K562 (cell line): ENCODE data around the gene ITPR2. TPM values are rescaled to one million over a fixed set of nuclear protein-coding genes. Genes with fewer than 3 reads are reported as not detected.

ENCODE experiments used
- ATAC-seq: fragments of 200-7000 bp; cut with Tn5 transposase; 3 replicates; pipeline ENCODE4 v1.9.1; 2020; ENCODE audit warnings: moderate library complexity
- BruUV-seq: library from RNA; stranded (reverse); fragments of 400-500 nt; replicated peaks from 2 replicates; lab custom pipeline; 2021; lab: Mats Ljungman, UMichigan
- CTCF ChIA-PET: fragments of 300-600 bp; formaldehyde crosslinking; extraction: SDS; loops from one replicate; lab custom pipeline; 2021; ENCODE audit warnings: low intra/inter-chr PET ratio; lab: Yijun Ruan, JAX
- POLR2A ChIA-PET: fragments of 300-600, 350-650 bp; sonication (Branson Sonifier 250); formaldehyde crosslinking; extraction: SDS; loops from one replicate; lab custom pipeline; 2021; ENCODE audit warnings: antibody characterized with exemption, inconsistent platforms; lab: Yijun Ruan, JAX
- DNase-seq, 4 experiments: peaks; one replicate each; pipeline versions ENCODE4 v3.0.0 to v3.0.0-alpha.2; 2011 to 2018; ENCODE audit warnings: low spot score in 3 of 4, mixed read lengths in 3 of 4; ENCODE audit errors: extremely low read depth in 1 of 4
- FAIRE-seq: peaks from 2 replicates; lab custom pipeline; 2011; peaks lifted over from hg19 to GRCh38; lab: Jason Lieb, UNC
- H2AFZ ChIP-seq: 2 replicates; pipeline ENCODE4 v1.6.0; 2011; ENCODE audit warnings: low read depth, low read length, control low read depth, inconsistent platforms
- H3K27ac ChIP-seq: fragments of 200-600 bp; 3 replicates; pipeline ENCODE4 v1.8.0; 2011; ENCODE audit warnings: low read depth, mild to moderate bottlenecking, control low read depth, inconsistent platforms, low read length, moderate library complexity, mixed read lengths; ENCODE audit errors: extremely low read depth
- H3K27me3 ChIP-seq, 2 experiments: fragments of 300-600 bp in 1 of 2; 2 replicates in 1 of 2; 3 replicates in 1 of 2; pipeline versions ENCODE4 v1.6.0 to v1.8.0; 2011; ENCODE audit warnings: inconsistent platforms in 2 of 2, low read length in 2 of 2, mild to moderate bottlenecking in 1 of 2, mixed read lengths in 1 of 2, moderate library complexity in 1 of 2; ENCODE audit not compliant: control insufficient read depth in 2 of 2, insufficient read depth in 2 of 2
- H3K36me3 ChIP-seq: fragments of 300-600 bp; 3 replicates; pipeline ENCODE4 v1.8.0; 2011; ENCODE audit warnings: mild to moderate bottlenecking, low read length, inconsistent platforms; ENCODE audit not compliant: control insufficient read depth, insufficient read depth
- H3K4me1 ChIP-seq, 2 experiments: fragments of 200-600 bp in 1 of 2; replicated peaks in 1 of 2; 2 replicates in 1 of 2; 3 replicates in 1 of 2; pipeline versions ENCODE4 v1.5.1 to v1.8.0; 2011; ENCODE audit warnings: inconsistent platforms in 2 of 2, low read length in 2 of 2, mild to moderate bottlenecking in 1 of 2, mixed read lengths in 1 of 2, moderate library complexity in 1 of 2; ENCODE audit not compliant: control insufficient read depth in 2 of 2, insufficient read depth in 2 of 2
- H3K4me2 ChIP-seq: 2 replicates; pipeline ENCODE4 v1.6.1; 2011; ENCODE audit warnings: low read length, control low read depth, inconsistent platforms, mixed read lengths; ENCODE audit not compliant: insufficient read depth
- H3K4me3 ChIP-seq: fragments of 200-600 bp; sonication (generic), shearing (Covaris generic); 2 replicates; pipeline ENCODE4 v1.5.1; 2016; ENCODE audit warnings: control low read depth, inconsistent platforms
- H3K79me2 ChIP-seq: fragments of 200-600 bp; 3 replicates; pipeline ENCODE4 v1.8.0; 2011; ENCODE audit warnings: low read length, inconsistent platforms; ENCODE audit not compliant: control insufficient read depth, insufficient read depth
- H3K9ac ChIP-seq, 2 experiments: 2 replicates each; pipeline versions ENCODE4 v1.6.0 to v1.6.1; 2011; ENCODE audit warnings: low read depth in 2 of 2, low read length in 2 of 2, control low read depth in 1 of 2, inconsistent platforms in 1 of 2, mild to moderate bottlenecking in 1 of 2, mixed read lengths in 1 of 2; ENCODE audit not compliant: insufficient read depth in 1 of 2
- H3K9me1 ChIP-seq: one replicate; pipeline ENCODE4 v1.6.0; 2011; ENCODE audit warnings: inconsistent platforms, mild to moderate bottlenecking, low read length, moderate library complexity; ENCODE audit not compliant: control insufficient read depth, insufficient read depth
- H3K9me3 ChIP-seq: replicated peaks from 2 replicates; pipeline ENCODE4 v1.5.1; 2011; ENCODE audit warnings: low read depth, low read length, inconsistent platforms; ENCODE audit not compliant: control insufficient read depth, insufficient read depth
- H4K20me1 ChIP-seq: replicated peaks from 2 replicates; pipeline ENCODE4 v1.6.1; 2011; ENCODE audit warnings: low read length, inconsistent platforms, mixed read lengths; ENCODE audit not compliant: control insufficient read depth, insufficient read depth
- ARHGAP35 ChIP-seq: fragments of 450-650 bp; IDR thresholded peaks from 2 replicates; pipeline ENCODE4 v1.6.1; 2018; ENCODE audit not compliant: partially characterized antibody
- DEAF1 ChIP-seq: fragments of 450-650 bp; formaldehyde crosslinking; IDR thresholded peaks from 2 replicates; pipeline ENCODE4 v1.4.0; 2020; ENCODE audit warnings: mild to moderate bottlenecking, moderate library complexity
- FOXK2 ChIP-seq, 2 experiments: fragments of 450-650 bp; IDR thresholded peaks in 1 of 2; conservative IDR thresholded peaks in 1 of 2; 2 replicates each; pipeline ENCODE4 v1.6.1; 2016; ENCODE audit warnings: low read depth in 2 of 2, mild to moderate bottlenecking in 1 of 2
- GTF2A2 ChIP-seq: IDR thresholded peaks from 2 replicates; pipeline ENCODE4 v1.6.1; 2016; ENCODE audit warnings: mild to moderate bottlenecking, missing genetic modification characterization, missing compliant biosample characterization
- SMARCA4 ChIP-seq: fragments of 450-650 bp; IDR thresholded peaks from 2 replicates; pipeline ENCODE4 v1.6.1; 2016
- TFAP4 ChIP-seq: sonication (generic); formaldehyde crosslinking; IDR thresholded peaks from 2 replicates; pipeline ENCODE4 v1.8.0; 2022; ENCODE audit warnings: missing genetic modification reagents, mild to moderate bottlenecking, moderate library complexity, borderline replicate concordance
- ZNF436 ChIP-seq: fragments of 250-450, 450-650 bp; sonication (Bioruptor Pico); formaldehyde crosslinking; IDR thresholded peaks from 2 replicates; pipeline ENCODE4 v1.7.0; 2020; ENCODE audit warnings: mild to moderate bottlenecking
- ZNF518B ChIP-seq: fragments of 250-450 bp; sonication (Bioruptor Pico); IDR thresholded peaks from 2 replicates; pipeline ENCODE4 v1.5.0; 2021; ENCODE audit warnings: mild to moderate bottlenecking, moderate library complexity
- ZNF780A ChIP-seq: fragments of 250-450 bp; sonication (Bioruptor Pico); IDR thresholded peaks from 2 replicates; pipeline ENCODE4 v1.5.0; 2021; ENCODE audit warnings: mild to moderate bottlenecking
- ZSCAN29 ChIP-seq: fragments of 450-650 bp; IDR thresholded peaks from 2 replicates; pipeline ENCODE4 v1.6.1; 2017
- WGBS: fragments of 100-300 bp; shearing (Covaris generic); methylation state at CpG from one replicate; pipeline ENCODE4 v1.1.6; 2016; ENCODE audit warnings: low coverage, mixed read lengths; ENCODE audit not compliant: insufficient coverage; ENCODE audit errors: missing lambda C conversion rate; 5-methylcytosine and 5-hydroxymethylcytosine counted together
- in situ Hi-C: fragments of 300-500 bp; cut with MboI; formaldehyde crosslinking; loops from 4 replicates; pipeline ENCODE4 v1.15.0; 2018; ENCODE audit warnings: inconsistent platforms, mixed read lengths
- intact Hi-C: fragments of 100-400 bp; cut with micrococcal nuclease; formaldehyde crosslinking; loops from 2 replicates; pipeline ENCODE4 v1.14.2; 2022
- polyA plus RNA-seq, 8 experiments: library from polyadenylated mRNA; depleted of rRNA in 4 of 8; stranded (reverse) in 5 of 8; unstranded in 3 of 8; fragments of >200 nt; fragmentation: Nextera tagmentation in 2 of 8; fragmentation: Illumina TruSeq in 1 of 8; extraction: Ambion mirVana in 2 of 8; extraction: Trizol in 1 of 8; gene quantifications; 2 replicates each; pipeline versions ENCODE4 v1.2.1 to v1.2.3, GENCODE V29; 2011 to 2014; ENCODE audit warnings: inconsistent platforms in 1 of 8, missing spikeins in 1 of 8
- total RNA-seq, 7 experiments: library from RNA; depleted of rRNA in 6 of 7; stranded (reverse); fragments of >200 nt in 6 of 7; fragmentation: Illumina TruSeq in 2 of 7; extraction: Trizol in 2 of 7; gene quantifications; 2 replicates each; pipeline versions ENCODE4 v1.2.1 to v1.2.3, GENCODE V29; 2011 to 2021; ENCODE audit warnings: low replicate concordance in 1 of 7
- TF ChIP-seq, protein P1 (sequence below): sonication (generic); formaldehyde crosslinking; IDR thresholded peaks from 2 replicates; pipeline ENCODE4 v1.8.1; 2023; ENCODE audit warnings: mild to moderate bottlenecking, missing genetic modification reagents

ITPR2 gene
- total and polyA plus RNA-seq, 9 of the 15 experiments (the other 6 are each of a cell fraction or from before 2014, with no cell fraction given) = 0.21 to 3.3 (median 0.95) TPM

DNA sequence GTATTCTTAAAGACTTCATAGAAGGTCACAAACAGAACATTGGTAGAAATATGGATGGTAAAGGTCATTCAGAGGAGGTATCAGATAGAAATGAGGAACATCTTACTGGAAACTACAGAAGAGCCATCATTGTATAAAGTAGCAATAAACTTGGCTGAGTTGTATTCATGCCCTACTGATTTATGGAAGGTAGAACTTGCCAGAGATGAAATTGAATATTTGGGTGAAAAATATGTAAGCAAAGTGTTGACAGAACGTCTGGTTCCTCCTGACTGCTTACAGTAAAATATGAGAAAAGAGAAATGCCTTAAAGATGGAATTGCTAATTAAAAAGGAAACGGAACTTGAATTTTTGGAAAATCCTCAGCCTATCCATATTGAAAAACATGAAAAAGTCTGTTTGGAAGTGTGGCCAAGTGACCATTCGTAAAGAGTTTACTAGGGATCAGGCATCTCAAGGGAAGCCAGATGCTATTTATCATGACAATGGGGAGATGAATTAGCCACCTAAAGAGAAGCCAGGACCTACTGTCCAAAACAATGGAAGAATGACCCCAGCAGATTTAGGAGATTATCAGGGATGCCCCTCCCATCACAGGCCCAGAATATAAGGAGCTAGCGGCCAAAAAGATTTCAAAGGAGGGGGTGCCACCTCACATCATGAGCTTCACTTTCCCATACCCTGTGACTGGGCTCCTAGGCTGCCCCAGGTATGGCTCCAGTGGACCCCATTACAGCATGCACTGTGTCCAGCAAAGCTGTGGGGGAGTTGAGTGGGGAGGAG is 189.3 kb downstream of the ITPR2 start (continued):
- TF ChIP-seq ZSCAN29 (no peak), ZNF518B (CRISPR knock-in tag) (no peak)

- H3K27me3 ChIP-seq = no peaks in the 10 kb centered on the region
- H3K79me2 ChIP-seq = no peaks in the 10 kb centered on the region
- no peaks in the 10 kb centered on the region for H3K4me1 ChIP-seq
- ChIA-PET CTCF (no interaction called here), POLR2A (interaction anchor here (1.3 kb wide), 1 partner anchor 26 kb away, joined by 3 read pairs; no protein-coding TSS in a partner anchor)
- no peak overlapping the region for H3K9ac ChIP-seq
- FAIRE-seq (no peak), DNase-seq (no peak), ATAC-seq (no peak)
- no peak overlapping the region for H2AFZ ChIP-seq
- intact Hi-C loops (no loop called here), in situ Hi-C loops (no loop called here)
- H3K27ac ChIP-seq = no peak overlapping the region
- H3K9me1 ChIP-seq = no peaks in the 10 kb centered on the region
- TF ChIP-seq TFAP4 (CRISPR knock-in tag) = no peak
- no peak for TF ChIP-seq SMARCA4
- TF ChIP-seq FOXK2 (conservative IDR thresholded peaks at IDR 0.05 in 1 of 2, IDR thresholded peaks at IDR 0.05 in 1 of 2; ENCODE audit: low read depth in 2 of 2) = no peak
- TF ChIP-seq ZNF780A = no peak
- no peak for TF ChIP-seq ARHGAP35
- TF ChIP-seq GTF2A2 (tag) = no peak
- TF ChIP-seq, protein P1, sequence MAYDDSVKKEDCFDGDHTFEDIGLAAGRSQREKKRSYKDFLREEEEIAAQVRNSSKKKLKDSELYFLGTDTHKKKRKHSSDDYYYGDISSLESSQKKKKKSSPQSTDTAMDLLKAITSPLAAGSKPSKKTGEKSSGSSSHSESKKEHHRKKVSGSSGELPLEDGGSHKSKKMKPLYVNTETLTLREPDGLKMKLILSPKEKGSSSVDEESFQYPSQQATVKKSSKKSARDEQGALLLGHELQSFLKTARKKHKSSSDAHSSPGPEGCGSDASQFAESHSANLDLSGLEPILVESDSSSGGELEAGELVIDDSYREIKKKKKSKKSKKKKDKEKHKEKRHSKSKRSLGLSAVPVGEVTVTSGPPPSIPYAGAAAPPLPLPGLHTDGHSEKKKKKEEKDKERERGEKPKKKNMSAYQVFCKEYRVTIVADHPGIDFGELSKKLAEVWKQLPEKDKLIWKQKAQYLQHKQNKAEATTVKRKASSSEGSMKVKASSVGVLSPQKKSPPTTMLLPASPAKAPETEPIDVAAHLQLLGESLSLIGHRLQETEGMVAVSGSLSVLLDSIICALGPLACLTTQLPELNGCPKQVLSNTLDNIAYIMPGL (CRISPR knock-in tag) = no peak
- TF ChIP-seq ZNF436 (CRISPR knock-in tag) = no peak
- TF ChIP-seq DEAF1 (CRISPR knock-in tag) = no peak
- H3K36me3 ChIP-seq = no peaks in the 10 kb centered on the region
- no TSS peak for BruUV-seq
- WGBS = 0% methylated on average over 2 of the region's 2 CpGs
- H3K4me3 ChIP-seq = no peak overlapping the region
- H4K20me1 ChIP-seq = no peaks in the 10 kb centered on the region
- H3K4me2 ChIP-seq = no peak overlapping the region
- no peaks in the 10 kb centered on the region for H3K9me3 ChIP-seq
Measured at GRCh38 chr12:26642361-26642760, 190.6 kb downstream of the ITPR2 start.
